GF-D8 (cell line): Measurements from ENCODE around the gene LDLRAD4.

Experiments used
- DNase-seq: peaks from one replicate; lab custom pipeline; 2025; lab: John Stamatoyannopoulos, UW

Gene LDLRAD4

DNA sequence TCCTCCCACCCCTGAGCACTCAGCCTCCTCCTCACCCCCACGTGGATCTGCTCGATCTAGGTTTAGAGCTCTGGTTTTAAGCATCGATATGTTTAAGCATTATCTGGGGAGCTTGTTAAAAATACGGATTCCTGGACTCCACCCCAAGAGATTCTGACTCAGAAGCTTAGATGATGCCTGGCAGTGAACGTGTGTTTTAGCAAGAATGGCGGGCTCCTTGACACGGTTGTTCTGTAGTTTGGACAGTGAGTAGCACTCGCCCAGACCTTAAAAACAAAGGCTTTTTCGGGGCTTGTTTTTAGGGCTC, 47.3 kb downstream of the LDLRAD4 start:
- DNase-seq, result no peak

DNA sequence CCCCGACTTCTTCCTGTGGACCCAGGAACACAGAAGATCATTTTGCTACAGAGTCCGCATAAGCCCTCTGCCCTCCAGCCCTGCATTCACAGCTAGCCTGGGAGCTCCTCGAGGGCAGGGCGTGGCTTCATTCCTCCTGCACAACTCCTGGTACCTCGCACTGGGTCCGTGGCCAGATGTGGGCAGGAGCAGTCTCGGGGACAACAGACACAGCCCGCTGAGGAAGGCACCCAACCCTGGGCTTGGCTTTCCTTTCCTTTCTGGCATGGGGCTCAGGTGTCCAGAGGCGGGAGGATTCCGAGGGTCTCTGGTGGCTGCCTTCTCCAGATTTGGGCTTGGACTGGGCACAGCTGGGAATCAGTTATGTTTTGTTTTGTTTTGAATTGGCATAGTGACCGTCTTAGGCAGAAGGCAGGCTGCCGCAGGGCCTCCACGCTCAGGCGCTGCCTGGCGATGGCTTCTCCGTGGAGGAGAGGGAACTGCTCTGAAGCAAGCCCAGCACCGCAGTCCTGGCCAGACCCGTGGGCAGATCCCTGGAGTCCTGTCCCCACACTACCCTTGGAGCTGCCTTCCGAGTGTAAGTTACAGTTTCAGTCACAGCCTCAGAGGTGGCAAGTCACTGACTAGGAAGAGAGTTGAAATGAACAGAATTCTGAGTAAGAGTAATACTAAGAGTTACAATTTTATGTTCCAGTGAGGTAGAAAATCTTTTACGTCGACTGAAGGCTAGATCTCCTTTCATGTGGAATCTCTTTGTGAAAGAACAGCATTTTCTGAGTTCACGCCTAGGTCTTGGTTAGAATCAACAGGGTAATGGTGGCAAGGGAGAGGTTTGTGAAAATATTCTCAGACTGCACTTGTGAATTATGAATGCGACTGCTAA, 47.9 kb downstream of the LDLRAD4 start:
- no peak for DNase-seq

DNA sequence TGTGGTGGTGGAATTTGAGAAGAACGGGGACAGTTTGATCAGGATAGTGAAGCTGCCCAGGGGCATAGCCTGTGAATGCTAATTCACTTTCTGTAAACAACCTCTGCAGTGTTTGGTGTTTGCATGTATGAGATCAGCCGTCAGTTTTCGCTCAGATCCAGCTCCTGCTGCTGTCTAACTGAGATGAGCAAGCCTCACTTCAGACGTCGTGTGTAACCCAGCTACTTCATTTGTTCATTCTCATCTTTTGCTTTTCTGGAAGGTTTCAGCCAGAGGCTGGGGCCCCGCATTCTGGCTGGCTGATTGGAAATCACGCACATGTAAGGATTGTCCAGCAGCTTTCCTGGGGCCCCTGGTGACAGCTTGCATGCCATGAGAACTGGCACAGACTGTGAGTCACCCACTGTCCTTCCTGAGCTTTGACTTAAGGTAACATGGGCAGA, 48.9 kb downstream of the LDLRAD4 start:
- DNase-seq, result no peak

DNA sequence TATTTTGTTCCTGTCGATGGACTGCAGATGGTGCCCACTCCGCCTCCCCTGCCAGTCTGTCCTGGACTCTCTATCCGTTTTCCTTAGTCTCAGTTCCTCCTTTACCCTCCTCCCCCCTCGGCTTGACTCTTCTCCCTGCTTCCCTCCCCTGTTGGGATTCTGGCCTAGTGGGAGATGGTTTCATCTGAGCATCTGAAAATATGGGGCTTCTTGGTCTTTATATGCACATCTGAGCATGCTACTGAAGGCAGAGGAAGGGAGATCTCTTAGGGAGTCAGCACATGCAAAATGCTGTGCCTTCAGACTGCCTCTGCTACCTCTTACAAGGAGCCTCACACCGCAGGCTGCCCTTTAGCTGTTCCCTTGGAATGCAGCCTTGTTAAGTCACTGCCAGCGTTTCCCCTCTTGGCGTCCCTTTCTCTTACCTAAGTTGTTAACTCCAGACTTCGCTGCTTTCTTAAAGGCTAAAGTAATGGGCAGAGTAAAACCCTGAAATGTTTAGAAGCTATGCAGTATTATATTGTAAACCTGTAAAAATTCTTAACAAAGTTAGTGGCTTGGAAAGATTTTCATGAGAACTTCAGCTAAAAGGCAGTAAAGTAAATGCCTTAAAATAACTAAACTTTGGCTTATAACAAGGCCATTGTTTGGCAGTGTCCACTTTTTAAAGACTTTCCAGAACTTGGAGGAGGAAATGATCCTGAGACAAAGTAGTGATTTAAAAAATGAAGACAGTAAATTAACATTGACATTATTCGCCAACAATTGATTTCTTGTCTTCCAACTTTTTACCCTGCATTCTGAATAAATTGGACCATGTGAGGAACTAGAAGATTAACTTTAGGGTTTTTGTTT, 49.8 kb downstream of the LDLRAD4 start:
- no peak for DNase-seq

DNA sequence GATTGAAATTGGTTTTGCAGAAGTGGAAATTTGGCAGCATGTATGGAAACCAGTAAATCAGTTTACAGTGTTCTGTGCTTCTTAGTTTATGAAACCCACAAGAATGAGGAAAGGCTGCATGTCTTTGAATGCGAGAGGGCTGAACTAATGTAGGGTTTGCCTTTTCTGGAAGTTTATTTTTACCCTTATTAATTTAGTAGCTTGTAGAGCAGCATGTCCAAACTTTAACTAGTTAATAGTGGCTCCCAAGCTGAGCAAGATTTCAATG, 50.4 kb downstream of the LDLRAD4 start:
- no peak for DNase-seq

DNA sequence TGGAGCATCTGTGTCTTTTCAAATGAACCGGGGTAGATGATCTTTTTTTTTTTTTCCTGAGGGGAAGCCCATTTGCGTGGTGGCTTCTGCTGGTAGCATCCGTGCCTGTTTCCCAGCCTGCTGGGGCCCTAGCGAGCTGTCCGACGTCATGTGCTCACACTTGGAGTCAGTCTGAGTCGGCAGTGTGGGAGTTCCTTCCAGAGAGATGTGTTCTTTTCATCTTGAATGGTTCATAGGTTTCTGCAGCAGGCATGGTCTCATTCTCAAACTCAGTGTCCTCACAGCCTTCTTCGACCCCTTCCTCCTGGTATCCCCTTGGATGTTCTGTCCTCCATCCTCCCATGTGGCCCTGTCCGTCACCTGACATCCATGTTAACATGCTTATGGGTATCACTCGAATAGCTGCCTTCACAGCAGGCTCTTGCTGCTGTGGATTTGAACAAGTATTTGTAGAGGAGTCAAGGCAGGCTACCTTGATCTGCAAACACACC, 51.0 kb downstream of the LDLRAD4 start:
- DNase-seq, result no peak

DNA sequence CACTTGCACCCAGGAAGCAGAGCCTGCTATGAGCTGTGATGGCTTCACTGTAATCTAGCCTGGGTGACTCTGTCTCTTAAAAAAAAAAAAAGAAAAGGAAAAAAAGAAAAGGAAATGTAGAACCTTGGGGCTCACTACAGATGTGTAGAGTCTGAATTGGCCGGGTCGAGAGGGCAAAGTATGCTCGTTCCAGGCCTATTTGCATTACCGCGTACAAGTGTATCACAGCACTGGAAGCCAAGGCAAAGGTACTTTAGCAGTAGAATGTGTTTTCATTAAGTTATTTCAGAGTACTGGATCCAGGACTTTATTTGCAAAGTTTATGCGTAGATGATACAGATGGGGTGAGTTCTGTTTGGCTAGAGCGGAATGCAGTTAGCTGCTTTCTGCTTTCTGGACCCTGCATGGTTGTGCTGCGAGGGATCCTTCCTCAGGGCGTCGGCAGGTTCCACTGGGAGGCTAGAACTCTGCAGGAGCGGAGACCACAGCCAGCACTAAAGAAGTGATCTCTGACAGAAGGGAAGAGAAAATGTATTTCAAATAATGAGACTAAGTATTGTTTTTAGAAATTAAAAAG, 51.8 kb downstream of the LDLRAD4 start:
- DNase-seq, result no peak

DNA sequence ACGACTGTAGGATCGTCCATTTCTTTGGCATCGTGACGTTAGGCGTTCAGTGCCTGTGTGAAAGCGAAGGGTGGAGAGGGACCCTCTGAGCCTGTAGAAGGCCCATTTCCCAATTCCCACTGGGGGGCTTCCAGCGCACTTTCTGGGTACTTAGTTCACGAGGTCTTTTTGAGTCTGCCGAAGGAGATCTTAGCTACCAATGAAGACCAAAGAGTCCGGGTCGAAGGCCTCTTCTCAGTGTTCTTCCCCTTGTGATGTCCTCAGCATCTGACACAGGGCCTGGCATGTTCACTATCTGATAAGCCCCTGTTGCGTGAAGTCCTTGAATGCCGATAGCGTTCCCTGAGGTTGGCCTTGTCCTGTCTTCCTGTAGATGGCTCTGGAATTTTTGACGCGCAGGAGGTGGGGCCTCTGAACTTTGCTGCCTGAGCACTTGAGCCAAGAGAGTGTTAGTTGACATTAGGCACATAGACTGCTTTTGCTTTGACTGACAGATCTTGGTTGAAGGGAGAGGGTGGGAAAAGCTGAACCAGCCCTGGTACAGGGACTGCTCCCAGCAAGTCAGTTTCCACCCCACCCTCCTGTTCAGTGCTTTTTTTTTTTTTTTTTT, 52.8 kb downstream of the LDLRAD4 start:
- DNase-seq, result no peak

DNA sequence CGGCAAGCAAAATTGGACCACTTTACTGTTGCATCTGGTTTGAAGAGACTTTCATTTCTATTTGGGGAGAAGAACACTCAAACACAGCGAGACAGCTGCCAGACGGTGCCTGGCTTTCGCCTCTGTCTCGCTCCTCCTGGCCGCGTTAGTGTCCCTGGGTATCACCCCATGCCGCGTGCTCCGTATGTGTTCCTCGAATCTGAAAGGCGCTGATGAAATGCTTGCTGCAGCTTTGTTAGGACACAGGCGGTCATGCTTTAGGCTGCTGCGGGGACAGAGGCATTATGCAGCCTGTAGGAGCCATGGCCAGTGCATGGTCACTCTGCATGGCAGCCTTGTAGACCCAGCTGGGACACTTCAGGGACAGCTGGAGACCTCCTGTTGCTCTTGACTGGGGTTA, 53.9 kb downstream of the LDLRAD4 start:
- no peak for DNase-seq

DNA sequence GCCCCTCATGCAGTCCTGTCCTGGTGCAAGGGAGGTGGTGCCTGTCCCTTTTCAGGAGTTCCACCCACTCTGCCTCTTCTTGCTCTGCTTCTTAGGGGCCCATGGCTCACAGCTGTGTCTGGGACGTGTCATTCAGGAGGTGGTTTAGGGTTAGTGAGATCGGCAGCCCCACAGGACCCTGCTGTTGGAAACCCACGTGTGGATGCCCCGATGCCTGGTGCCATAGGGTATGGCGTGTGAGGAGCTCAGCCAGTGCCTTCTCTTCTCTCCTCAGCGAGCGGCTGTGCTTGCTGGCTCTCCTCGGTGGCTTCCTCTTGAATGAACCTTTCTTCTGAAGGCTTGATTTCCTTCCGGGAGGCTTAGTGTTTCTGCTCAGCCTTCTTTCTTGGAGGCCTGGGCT, 55.2 kb downstream of the LDLRAD4 start:
- no peak for DNase-seq

DNA sequence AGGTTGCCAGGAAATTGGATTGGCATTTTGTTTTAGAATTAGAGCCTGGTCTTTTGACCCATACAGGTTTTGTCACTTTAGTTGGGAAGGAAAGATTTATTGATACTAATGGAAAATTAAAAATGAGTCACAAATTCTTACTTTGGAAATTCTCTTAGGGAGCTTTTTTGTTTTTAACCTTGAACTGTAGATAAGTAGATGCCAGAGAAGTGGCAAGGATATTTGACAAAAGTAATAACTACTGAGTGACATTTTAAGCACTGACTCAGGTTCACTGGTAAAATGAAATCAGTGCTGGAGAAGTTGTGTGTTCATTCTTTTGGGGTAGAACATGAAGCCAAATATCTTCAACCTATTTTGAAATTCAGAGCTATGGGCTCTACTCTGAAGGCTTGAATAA, 56.5 kb downstream of the LDLRAD4 start:
- DNase-seq, result no peak

DNA sequence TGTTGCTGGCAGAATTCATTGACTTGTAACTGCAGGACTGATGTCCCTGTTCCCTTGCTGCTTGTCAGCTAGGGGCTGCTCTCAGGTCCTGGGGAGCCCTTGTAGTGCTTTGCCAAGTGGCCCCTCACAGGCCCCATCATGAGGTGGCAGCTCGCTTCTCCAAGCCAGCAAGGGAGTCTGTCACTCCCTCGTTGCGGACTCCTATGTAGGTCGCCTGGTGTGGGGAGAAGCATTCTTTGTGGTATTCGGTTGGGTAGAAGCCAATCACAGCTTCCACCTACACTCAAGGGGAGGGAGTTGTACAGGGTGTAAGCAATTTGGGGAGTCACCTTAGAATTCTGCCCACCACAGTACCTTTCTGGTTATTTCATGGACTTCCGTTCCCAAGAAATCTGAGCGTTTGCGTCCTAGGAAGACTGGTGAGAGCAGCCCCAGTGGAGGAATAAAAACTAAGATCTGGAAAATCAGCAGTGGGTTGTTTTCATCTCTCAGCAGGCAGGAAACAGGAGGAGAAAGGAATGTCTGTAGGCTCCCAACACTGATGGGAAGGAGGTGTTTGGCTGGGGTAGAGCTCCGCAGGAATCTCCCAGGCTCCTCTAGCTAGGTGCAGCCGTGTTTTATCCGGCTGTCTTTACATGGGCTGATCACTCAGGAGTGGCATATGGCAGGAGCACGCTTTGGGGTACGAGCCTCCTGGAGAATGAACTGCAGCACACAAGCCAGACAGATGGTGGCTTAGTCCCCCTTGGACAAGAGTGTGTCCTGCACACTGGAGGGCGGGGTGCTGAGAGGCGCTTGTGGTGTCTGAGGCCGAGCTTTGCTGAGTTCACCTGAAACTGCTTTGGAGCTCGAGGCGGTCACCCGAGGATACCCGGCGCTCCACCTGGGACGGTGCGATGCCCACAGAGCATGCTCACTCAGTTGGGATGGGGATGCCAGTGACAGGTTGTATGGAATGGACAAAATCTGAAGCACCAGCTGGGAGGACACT, 58.3 kb downstream of the LDLRAD4 start:
- DNase-seq, result no peak

DNA sequence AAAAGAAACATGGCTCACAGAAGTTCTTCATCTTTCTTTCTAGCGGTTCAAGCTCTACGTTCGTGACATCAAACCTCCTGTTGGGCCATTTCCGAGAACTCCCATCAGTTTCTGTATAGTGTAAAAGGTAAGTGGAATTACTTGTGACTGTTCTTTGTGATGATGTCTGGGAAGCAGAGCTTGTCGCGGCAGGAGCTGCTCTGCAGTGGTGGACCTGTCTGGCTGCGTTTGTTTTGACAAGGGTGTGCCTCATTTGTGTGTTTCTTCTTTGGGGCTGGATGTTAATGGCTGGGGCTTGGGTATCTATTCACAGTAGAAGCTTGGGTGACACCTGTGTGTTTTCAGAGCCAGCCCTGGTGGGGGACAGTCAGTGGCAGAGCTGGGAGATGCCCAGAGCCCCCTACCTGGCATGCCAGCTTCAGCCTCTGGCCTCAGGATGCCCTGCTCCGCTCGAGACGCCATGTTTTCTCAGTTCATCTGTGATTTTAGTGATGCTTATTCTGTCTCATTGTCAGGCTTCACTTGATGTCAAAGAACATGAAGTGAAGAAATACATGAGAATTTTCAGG, 59.6 kb downstream of the LDLRAD4 start:
- no peak for DNase-seq

DNA sequence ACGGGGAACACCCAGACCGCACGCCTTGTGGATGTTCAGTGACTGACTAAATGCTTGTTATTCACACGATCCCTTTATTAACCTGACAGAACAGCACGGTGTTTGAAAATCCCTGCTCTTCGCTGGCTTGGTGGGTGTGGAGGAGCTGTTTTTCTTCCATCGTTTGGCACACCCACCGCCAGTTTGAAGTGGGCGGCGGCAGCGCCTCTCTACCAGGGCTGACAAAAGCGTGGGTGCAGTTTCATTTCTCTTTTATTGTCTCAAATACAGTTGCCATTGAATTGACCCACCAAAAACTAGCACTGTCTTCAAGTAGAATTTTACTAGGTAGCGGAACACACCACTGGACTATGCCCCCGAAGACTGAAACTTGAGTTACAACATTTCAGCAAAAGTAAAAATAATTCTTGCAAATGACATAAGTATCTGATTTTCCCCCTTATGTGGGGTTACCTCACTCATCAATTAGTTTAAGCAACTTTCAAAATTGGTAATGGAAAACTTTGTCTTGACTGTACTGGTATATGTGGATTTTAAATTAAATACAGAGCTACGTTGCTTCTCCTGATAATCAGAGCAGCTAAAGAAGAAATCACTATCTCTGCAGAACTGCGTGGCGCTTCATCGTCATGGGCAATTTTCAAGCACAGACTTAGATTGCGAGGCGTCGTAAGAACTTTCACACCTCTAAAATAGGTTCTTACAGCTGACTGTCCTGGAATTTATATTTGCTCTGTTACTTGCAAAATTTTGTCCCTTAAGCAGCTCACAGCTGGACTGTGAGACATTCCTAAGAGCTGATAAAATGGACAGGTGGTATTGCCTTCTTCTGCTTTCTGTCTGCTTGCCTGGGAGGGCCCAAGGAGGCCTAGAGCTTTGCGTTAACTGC, 60.9 kb downstream of the LDLRAD4 start:
- DNase-seq, result no peak

DNA sequence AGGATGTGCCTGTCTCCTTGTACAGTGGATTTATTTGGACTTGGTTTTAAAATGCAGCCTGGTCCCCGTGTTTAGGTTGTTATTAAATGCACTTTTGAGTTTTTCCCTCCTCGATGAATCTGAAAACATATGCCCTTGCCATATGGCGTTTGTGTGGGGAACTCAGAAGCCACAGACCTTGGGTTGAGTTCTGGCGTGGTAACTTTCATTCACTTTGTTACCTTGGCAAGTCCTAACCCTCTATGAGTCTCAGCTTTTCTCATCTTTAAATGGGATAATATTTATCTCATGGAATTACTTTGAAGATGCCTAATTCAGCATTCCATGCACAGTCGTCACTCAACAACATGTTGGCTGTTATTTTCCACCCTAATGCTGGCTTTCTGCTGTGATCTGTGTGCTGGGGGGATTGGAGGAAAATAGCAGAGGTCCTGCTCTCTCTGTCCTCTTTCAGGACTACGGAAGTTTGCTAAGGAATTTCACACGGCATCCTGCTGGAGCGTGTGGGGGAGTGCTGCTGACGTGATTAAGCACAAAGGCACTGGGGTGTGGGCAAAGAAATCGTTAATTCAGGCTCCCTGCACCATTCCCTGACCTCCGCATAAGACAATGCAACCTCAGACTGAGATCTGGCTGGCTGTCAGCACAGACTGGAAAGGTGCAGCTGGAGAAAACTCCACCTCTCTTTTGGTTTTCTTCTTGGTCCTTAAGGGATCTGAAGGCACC, 61.7 kb downstream of the LDLRAD4 start:
- DNase-seq, result no peak

DNA sequence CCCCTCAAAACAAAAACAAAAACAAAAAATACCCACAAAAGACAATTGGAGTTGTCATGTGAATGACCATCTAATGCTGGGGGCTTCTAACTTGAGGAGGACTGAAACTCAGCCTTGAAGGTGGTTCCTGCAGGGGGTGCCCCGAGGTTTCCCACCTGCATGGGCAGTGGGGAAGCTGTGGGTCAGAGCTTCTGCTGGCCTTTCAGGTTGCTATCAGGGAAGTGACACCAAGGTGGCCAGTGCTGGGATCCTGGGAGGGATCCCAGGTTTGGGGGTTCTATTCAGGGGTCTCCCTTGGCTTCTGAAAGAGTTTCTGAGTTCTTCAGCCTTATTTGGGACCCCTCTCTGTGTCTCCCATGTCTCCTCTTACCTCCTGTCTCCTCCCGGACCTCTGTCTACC, 62.8 kb downstream of the LDLRAD4 start:
- DNase-seq, result no peak

DNA sequence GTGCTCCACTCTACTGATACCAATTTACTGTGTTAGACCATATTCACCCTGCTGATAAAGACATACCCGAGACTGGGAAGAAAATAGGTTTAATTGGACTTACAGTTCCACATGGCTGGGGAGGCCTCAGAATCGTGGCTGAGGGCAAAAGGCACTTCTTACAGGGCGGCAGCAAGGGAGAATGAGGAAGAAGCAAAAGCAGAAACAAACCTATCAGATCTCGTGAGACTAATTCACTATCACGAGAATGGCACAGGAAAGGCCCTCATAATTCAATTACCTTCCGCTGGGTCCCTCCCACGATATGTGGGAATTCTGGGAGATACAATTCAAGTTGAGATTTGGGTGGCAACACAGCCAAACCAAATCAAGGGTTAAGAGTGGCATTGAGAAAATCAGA, 65.2 kb downstream of the LDLRAD4 start:
- no peak for DNase-seq

DNA sequence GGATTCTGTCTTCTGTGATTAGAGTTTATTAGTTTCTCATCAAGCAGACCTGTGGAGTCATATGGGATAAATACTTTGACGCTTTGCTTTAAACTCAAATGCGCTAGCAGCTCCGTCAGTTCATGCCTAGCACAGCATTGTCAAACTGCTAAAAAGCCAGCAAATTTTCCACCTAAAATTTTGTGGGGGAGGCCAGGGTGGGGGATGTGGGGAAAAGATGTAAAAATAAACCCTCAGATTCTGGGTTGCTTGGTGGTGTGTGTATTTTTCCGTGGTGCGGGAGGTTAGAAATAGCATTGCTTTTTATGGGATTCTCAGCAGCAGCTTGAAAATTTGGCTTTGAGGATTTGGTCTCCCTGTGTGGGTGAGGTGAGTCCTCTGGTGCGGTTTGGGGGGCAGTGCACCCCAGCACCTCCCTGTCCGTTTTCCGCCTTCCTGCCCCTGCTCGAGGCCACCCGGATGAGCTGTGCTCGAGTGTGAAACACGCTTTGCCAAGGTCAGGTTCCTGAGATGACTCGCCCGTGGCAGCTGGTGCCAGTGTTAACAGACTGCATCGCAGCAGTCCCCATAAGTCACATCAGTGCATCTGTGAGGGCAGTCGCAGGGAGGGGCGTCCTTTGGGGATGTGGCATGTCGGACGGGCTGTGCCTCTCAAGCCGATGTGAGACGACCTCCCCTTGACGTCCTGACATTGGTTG, 65.9 kb downstream of the LDLRAD4 start:
- no peak for DNase-seq

DNA sequence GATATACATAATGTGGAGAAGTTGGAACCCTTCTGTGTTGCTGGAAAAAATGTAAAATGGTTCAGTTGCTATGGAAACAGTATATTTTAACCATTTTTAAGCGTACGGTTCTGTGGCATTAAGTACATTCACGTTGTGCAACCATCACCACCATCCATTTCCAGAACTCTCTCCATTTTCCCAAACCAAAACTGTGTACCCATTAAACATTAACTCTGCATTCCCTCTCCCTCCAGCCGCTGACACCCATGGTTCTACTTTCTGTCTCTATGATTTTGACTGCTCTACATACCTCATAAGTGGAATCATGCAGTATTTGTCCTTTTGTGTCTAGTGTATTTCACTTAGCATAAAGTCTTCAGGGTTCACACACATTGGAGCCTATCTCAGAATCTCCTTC, 67.3 kb downstream of the LDLRAD4 start:
- DNase-seq, result no peak
